Measurements from ENCODE around the gene TMEM130.
"Not testable (repeated sequence)": the region's sequence is repeated elsewhere in the genome, so short reads cannot be mapped to it uniquely, and the experiment has no call there.

TMEM130 gene

DNA sequence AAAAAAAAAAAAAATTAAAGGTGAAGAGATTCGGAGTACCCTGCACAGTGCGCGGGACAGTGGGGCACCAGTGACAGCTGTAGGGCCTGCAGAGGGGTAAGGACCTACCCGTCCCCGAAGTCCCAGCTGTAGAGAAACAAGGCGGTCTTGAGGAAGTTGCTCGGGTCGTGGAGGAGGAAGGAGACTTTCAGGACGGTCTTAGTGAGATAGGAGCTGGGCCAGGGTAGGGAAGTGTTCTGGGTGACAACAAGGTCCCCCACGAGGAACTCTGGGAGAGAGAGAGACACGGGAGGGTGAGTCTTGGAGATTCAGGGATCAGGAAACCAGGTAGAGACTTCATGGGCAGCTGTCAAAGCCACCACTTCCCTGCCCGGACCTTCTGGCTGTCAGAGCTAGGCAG is 9.7 kb downstream of the TMEM130 start:
- TF ChIP-seq, protein P1, sequence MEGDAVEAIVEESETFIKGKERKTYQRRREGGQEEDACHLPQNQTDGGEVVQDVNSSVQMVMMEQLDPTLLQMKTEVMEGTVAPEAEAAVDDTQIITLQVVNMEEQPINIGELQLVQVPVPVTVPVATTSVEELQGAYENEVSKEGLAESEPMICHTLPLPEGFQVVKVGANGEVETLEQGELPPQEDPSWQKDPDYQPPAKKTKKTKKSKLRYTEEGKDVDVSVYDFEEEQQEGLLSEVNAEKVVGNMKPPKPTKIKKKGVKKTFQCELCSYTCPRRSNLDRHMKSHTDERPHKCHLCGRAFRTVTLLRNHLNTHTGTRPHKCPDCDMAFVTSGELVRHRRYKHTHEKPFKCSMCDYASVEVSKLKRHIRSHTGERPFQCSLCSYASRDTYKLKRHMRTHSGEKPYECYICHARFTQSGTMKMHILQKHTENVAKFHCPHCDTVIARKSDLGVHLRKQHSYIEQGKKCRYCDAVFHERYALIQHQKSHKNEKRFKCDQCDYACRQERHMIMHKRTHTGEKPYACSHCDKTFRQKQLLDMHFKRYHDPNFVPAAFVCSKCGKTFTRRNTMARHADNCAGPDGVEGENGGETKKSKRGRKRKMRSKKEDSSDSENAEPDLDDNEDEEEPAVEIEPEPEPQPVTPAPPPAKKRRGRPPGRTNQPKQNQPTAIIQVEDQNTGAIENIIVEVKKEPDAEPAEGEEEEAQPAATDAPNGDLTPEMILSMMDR (IDR thresholded peaks at IDR 0.05) = no peak
- DNase-seq = no peak

DNA sequence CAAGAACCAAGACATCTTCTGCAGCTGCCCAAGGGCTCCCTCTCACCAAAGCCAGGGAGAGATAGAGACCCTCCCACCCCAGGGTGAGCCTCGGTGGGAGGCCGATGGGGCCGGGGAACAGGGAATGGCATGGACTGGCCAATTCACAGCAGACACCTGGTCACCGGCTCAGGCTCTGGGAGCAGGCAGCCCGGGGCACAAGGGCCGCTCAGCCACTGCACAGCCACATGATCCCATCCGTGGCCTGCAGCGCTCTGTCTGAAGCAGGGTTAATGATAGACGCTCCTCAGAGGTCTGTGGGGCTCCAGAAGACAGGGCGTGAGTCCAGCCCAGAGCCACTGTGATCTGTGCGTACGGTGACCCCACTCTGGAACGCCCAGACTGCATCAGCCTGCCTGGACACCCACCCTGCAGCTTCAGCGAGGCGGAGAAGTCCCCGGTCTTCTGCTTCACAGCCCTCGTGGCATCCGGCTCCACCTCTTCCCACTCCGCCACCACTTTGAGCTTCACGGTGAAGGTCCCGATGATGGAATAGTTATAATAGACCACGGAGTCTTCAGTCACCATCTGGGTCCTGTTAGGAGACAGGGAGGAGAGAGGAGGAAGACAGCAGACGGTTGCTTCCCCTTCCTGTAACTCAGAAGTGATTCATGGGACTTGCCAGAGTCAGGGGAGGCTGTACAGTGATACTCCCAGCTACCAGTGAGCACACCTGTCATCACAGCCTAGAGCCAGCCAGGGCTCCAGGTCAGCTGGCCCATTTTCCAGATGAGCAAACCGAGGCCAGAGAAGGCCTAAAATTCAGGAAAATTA is 14.0 kb downstream of the TMEM130 start:
- peaks cover 11 to 30% (median 12%) of the 10 kb centered on the region in 3 donors for H3K36me3 ChIP-seq
- no peaks in the 10 kb centered on the region for H3K27me3 ChIP-seq
- DNase-seq = no peak
- no peak overlapping the region for H3K27ac ChIP-seq
- intact Hi-C loops (cut with DNase I; ENCODE audit: low total_unique reads) = no loop called here
- TF ChIP-seq, protein P1 (IDR thresholded peaks at IDR 0.05) = no peak
- no peaks in the 10 kb centered on the region for H3K9me3 ChIP-seq
- no peaks in the 10 kb centered on the region for H3K4me1 ChIP-seq
- H3K4me3 ChIP-seq = no peak overlapping the region

More for the DNA sequence above, 9.7 kb downstream of the TMEM130 start:
- no peaks in the 10 kb centered on the region for H3K9me3 ChIP-seq
- intact Hi-C loops (cut with DNase I; ENCODE audit: low total_unique reads) = no loop called here
- peaks cover 0 to 14% (median 3%) of the 10 kb centered on the region in 4 donors for H3K4me1 ChIP-seq
- H3K36me3 ChIP-seq = peaks cover 4 to 10% (median 10%) of the 10 kb centered on the region in 3 donors
- no peak overlapping the region for H3K27ac ChIP-seq
- H3K27me3 ChIP-seq = no peaks in the 10 kb centered on the region
- no peak overlapping the region for H3K4me3 ChIP-seq

DNA sequence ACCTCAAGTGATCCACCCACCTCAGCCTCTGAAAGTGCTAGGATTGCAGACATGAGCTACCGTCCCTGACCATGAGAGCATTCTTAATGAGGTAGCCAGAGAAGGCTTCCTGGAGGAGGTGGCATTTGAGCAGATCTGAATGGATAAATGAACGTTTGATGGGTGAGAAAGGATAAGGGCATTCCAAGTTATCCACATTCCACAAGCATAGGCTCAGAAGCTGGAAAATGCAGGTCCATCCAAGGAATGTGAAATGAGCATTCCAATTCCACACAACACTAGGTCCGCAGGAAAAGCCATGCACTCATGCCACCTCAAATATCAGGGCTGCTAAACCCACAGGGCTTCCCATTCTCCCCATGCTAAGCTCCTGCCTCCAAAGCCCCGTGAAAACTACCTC is 17.0 kb downstream of the TMEM130 start:
- H3K9me3 ChIP-seq = peaks cover 0 to 17% (median 13%) of the 10 kb centered on the region in 3 donors
- TF ChIP-seq, protein P1 (IDR thresholded peaks at IDR 0.05) = no peak
- intact Hi-C loops (cut with DNase I; ENCODE audit: low total_unique reads) = no loop called here
- H3K4me3 ChIP-seq = no peak overlapping the region
- DNase-seq = no peak
- H3K4me1 ChIP-seq = no peaks in the 10 kb centered on the region
- no peak overlapping the region for H3K27ac ChIP-seq
- H3K36me3 ChIP-seq = peaks cover 30 to 49% (median 30%) of the 10 kb centered on the region in 3 donors
- H3K27me3 ChIP-seq = no peaks in the 10 kb centered on the region

DNA sequence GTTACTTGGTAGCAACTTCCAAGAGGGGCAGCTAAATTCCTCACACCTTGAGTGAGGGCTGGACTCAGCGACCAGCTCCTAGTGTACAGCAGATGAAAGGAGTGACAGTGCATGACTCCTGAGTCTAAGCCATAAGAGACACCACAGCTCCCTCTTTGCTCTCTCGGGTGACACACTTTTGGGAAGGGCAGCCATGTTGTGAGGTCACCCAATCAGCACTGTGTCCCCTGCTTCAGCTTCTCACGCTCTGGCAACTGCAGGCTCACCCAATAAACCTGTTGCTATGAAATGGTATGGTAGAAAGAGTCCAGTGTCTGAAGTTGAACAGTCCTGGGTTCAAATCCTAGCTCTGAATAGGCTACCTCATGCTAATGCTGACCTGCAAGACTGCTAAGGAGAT is 20.9 kb downstream of the TMEM130 start:
- Histone ChIP-seq H3K36me3 (peaks cover 21 to 30% (median 24%) of the 10 kb centered on the region in 3 donors), H3K4me3 (no peak overlapping the region), H3K27ac (no peak overlapping the region), H3K27me3 (no peaks in the 10 kb centered on the region), H3K9me3 (peaks cover 0 to 19% (median 13%) of the 10 kb centered on the region in 3 donors), H3K4me1 (no peaks in the 10 kb centered on the region)
- TF ChIP-seq, protein P1 (IDR thresholded peaks at IDR 0.05) = no peak
- DNase-seq = no peak
- intact Hi-C loops (cut with DNase I; ENCODE audit: low total_unique reads) = no loop called here

DNA sequence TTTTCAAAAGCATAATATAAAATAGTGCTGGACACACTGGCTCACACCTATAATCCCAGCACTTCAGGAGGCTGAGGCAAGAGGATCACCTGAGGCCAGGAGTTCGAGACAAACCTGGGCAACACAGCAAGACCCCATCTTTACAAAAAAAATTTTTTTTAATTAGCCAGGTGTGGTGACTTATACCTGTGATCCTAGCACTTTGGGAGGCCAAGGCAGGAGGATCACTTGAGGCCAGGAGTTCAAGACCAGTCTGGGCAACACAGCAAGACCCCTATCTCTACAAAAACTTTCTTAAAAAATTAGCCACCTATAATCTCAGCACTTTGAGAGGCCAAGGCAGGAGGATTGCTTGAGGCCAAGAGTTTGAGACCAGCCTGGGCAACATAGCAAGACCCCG is 27.3 kb downstream of the TMEM130 start:
- H3K36me3 ChIP-seq, H3K4me3 ChIP-seq, H3K27me3 ChIP-seq, H3K27ac ChIP-seq, H3K9me3 ChIP-seq, DNase-seq: not testable (repeated sequence)
- intact Hi-C loops (cut with DNase I; ENCODE audit: low total_unique reads) = loop anchor here (5.0 kb wide), 2 partner anchors 85 to 410 kb away; no protein-coding TSS in a partner anchor
- peaks cover 0 to 17% (median 16%) of the 10 kb centered on the region in 4 donors for H3K4me1 ChIP-seq

Measured in tibial artery (tissue), 4 donors.